Mesenchymal stem cell (in vitro differentiated cells and primary cell): Measurements from ENCODE around the gene ITGAD.

Source experiments
- DNase-seq: peaks from one replicate; pipeline ENCODE4 v3.0.0-alpha.2; 2013
- H2AFZ ChIP-seq: one replicate; pipeline ENCODE4 v1.6.1; 2013; ENCODE audit warnings: low read depth, mild to moderate bottlenecking, control low read depth, inconsistent platforms, low read length, moderate library complexity
- H2AK5ac ChIP-seq: 2 replicates; pipeline ENCODE4 v1.6.1; 2013; ENCODE audit warnings: low read length, moderate library complexity, mild to moderate bottlenecking, inconsistent platforms; ENCODE audit not compliant: severe bottlenecking
- H2BK120ac ChIP-seq: one replicate; pipeline ENCODE4 v1.6.1; 2013; ENCODE audit warnings: low read depth, mild to moderate bottlenecking, inconsistent platforms, low read length, moderate library complexity
- H2BK12ac ChIP-seq, 2 experiments: one replicate each; pipeline ENCODE4 v1.6.1; 2013; ENCODE audit warnings: inconsistent platforms in 2 of 2, low read length in 2 of 2, mild to moderate bottlenecking in 2 of 2, moderate library complexity in 2 of 2, control low read depth in 1 of 2
- H2BK15ac ChIP-seq: one replicate; pipeline ENCODE4 v1.6.1; 2013; ENCODE audit warnings: mild to moderate bottlenecking, low read depth, inconsistent platforms; ENCODE audit not compliant: poor library complexity, severe bottlenecking
- H2BK5ac ChIP-seq: 2 replicates; pipeline ENCODE4 v1.6.1; 2013; ENCODE audit warnings: low read depth, mild to moderate bottlenecking, low read length, control low read depth, inconsistent platforms; ENCODE audit not compliant: poor library complexity, severe bottlenecking
- H3K14ac ChIP-seq, 2 experiments: one replicate each; pipeline ENCODE4 v1.6.1; 2013; ENCODE audit warnings: inconsistent platforms in 2 of 2, low read length in 2 of 2, control low read depth in 1 of 2, mild to moderate bottlenecking in 1 of 2, moderate library complexity in 1 of 2
- H3K18ac ChIP-seq, 2 experiments: one replicate each; pipeline ENCODE4 v1.6.1; 2013; ENCODE audit warnings: inconsistent platforms in 2 of 2, low read length in 2 of 2, control low read depth in 1 of 2, low read depth in 1 of 2, mild to moderate bottlenecking in 1 of 2
- H3K23ac ChIP-seq, 2 experiments: one replicate each; pipeline ENCODE4 v1.6.1; 2013; ENCODE audit warnings: inconsistent platforms in 2 of 2, low read length in 2 of 2, mild to moderate bottlenecking in 2 of 2, moderate library complexity in 2 of 2, control low read depth in 1 of 2
- H3K27ac ChIP-seq: 2 replicates; pipeline ENCODE4 v1.5.1; 2013; ENCODE audit warnings: mild to moderate bottlenecking, moderate library complexity, low read length, control low read depth, inconsistent platforms; ENCODE audit not compliant: poor library complexity, severe bottlenecking
- H3K27me3 ChIP-seq, 2 experiments: 2 replicates each; pipeline versions ENCODE4 v1.6.1 to v1.7.0; 2013; ENCODE audit warnings: low read length in 2 of 2, mild to moderate bottlenecking in 2 of 2, moderate library complexity in 2 of 2, control low read depth in 1 of 2, inconsistent platforms in 1 of 2; ENCODE audit not compliant: control insufficient read depth in 1 of 2, insufficient read depth in 1 of 2
- H3K36me3 ChIP-seq, 2 experiments: 2 replicates each; pipeline versions ENCODE4 v1.6.1 to v1.7.0; 2013; ENCODE audit warnings: low read length in 2 of 2, control low read depth in 1 of 2, inconsistent platforms in 1 of 2, low read depth in 1 of 2, mild to moderate bottlenecking in 1 of 2; ENCODE audit not compliant: insufficient read depth in 2 of 2, control insufficient read depth in 1 of 2
- H3K4ac ChIP-seq, 2 experiments: one replicate each; pipeline ENCODE4 v1.6.1; 2013; ENCODE audit warnings: inconsistent platforms in 2 of 2, low read length in 2 of 2, mild to moderate bottlenecking in 2 of 2, moderate library complexity in 2 of 2, control low read depth in 1 of 2, low read depth in 1 of 2
- H3K4me1 ChIP-seq: 2 replicates; pipeline ENCODE4 v1.6.1; 2013; ENCODE audit warnings: low read depth, low read length, control low read depth; ENCODE audit not compliant: control insufficient read depth, insufficient read depth
- H3K4me2 ChIP-seq: 2 replicates; pipeline ENCODE4 v1.6.1; 2013; ENCODE audit warnings: low read length, mild to moderate bottlenecking, inconsistent platforms; ENCODE audit not compliant: poor library complexity, severe bottlenecking
- H3K4me3 ChIP-seq, 2 experiments: 2 replicates each; pipeline versions ENCODE4 v1.5.1 to v1.7.0; 2013; ENCODE audit warnings: low read length in 2 of 2, mild to moderate bottlenecking in 2 of 2, control low read depth in 1 of 2, low read depth in 1 of 2; ENCODE audit not compliant: insufficient read depth in 1 of 2
- H3K79me1 ChIP-seq: replicated peaks from 2 replicates; pipeline ENCODE4 v1.6.1; 2013; ENCODE audit warnings: mild to moderate bottlenecking, control low read depth, low read length, inconsistent platforms; ENCODE audit not compliant: poor library complexity, severe bottlenecking
- H3K9ac ChIP-seq: 2 replicates; pipeline ENCODE4 v1.7.0; 2013; ENCODE audit warnings: mild to moderate bottlenecking, low read length, moderate library complexity
- H3K9me3 ChIP-seq: 2 replicates; pipeline ENCODE4 v1.7.0; 2013; ENCODE audit warnings: mild to moderate bottlenecking, low read length; ENCODE audit not compliant: control insufficient read depth
- H4K8ac ChIP-seq: one replicate; pipeline ENCODE4 v1.6.1; 2013; ENCODE audit warnings: inconsistent platforms, mild to moderate bottlenecking, low read length, moderate library complexity
- H4K91ac ChIP-seq: one replicate; pipeline ENCODE4 v1.6.1; 2013; ENCODE audit warnings: mild to moderate bottlenecking, low read length, inconsistent platforms
- WGBS: methylation state at CpG from one replicate; pipeline ENCODE4 v1.1.7; 2013; ENCODE audit warnings: mixed read lengths; 5-methylcytosine and 5-hydroxymethylcytosine counted together

The ITGAD gene

GRCh38 chr16:31456988-31457360 lies 63.8 kb downstream of the ITGAD start:
- peaks cover 41% of the 10 kb centered on the region for H3K4me1 ChIP-seq
- no peak overlapping the region for H3K4me2 ChIP-seq
- H3K23ac ChIP-seq = no peak overlapping the region
- no peak overlapping the region for H3K18ac ChIP-seq
- H2BK5ac ChIP-seq = no peak overlapping the region
- H3K4me3 ChIP-seq = peak overlapping the region in 1 of 2 experiments; percentile 87
- no peak overlapping the region for H3K27ac ChIP-seq
- H4K91ac ChIP-seq = no peak overlapping the region
- H3K9me3 ChIP-seq = no peaks in the 10 kb centered on the region
- H2AFZ ChIP-seq = no peak overlapping the region
- H2BK15ac ChIP-seq = no peak overlapping the region
- peak overlapping the region in 1 of 2 experiments; percentile 30 for H3K4ac ChIP-seq
- H3K27me3 ChIP-seq = no peaks in the 10 kb centered on the region
- H2BK12ac ChIP-seq = no peak overlapping the region
- H4K8ac ChIP-seq = no peak overlapping the region
- H3K36me3 ChIP-seq = peaks cover 15 to 24% of the 10 kb centered on the region in 2 experiments
- H3K14ac ChIP-seq = no peak overlapping the region
- peaks cover 23% of the 10 kb centered on the region for H3K79me1 ChIP-seq
- DNase-seq = no peak
- H2BK120ac ChIP-seq = no peak overlapping the region
- H3K9ac ChIP-seq = peak overlapping the region; percentile 99
- 92% methylated on average over 8 of the region's 8 CpGs for WGBS
- no peak overlapping the region for H2AK5ac ChIP-seq

- H3K23ac ChIP-seq = no peak overlapping the region
- DNase-seq = peak; percentile 65
- no peaks in the 10 kb centered on the region for H3K9me3 ChIP-seq
- H2AFZ ChIP-seq = no peak overlapping the region
- peak overlapping the region in 1 of 2 experiments; percentile 10 for H3K4ac ChIP-seq
- 5% methylated on average over 42 of the region's 42 CpGs for WGBS
- H3K4me3 ChIP-seq = peak overlapping the region; percentile 79 to 87
- peak overlapping the region in 1 of 2 experiments; percentile 9 for H3K14ac ChIP-seq
- peaks cover 34% of the 10 kb centered on the region for H3K4me1 ChIP-seq
- H3K27me3 ChIP-seq = no peaks in the 10 kb centered on the region
- H3K4me2 ChIP-seq = peak overlapping the region; percentile 83
- H2BK15ac ChIP-seq = peak overlapping the region; percentile 2
- H3K36me3 ChIP-seq = peaks cover 28 to 36% of the 10 kb centered on the region in 2 experiments
- H2AK5ac ChIP-seq = no peak overlapping the region
- peaks cover 31% of the 10 kb centered on the region for H3K79me1 ChIP-seq
- no peak overlapping the region for H2BK120ac ChIP-seq
- peak overlapping the region; percentile 68 for H2BK5ac ChIP-seq
- peak overlapping the region; percentile 99 for H3K9ac ChIP-seq
- H4K91ac ChIP-seq = peak overlapping the region; percentile 40
- H3K27ac ChIP-seq = peak overlapping the region; percentile 95
- H3K18ac ChIP-seq = peak overlapping the region; percentile 84 to 89
- H4K8ac ChIP-seq = peak overlapping the region; percentile 8
- no peak overlapping the region for H2BK12ac ChIP-seq
Measured at GRCh38 chr16:31458073-31458843, 65.1 kb downstream of the ITGAD start.

- Histone ChIP-seq H2BK15ac (peak within 1 kb of the TSS; percentile 100), H3K27me3 (no peaks in the 10 kb centered on the region), H3K9me3 (no peaks in the 10 kb centered on the region), H3K23ac (peak within 1 kb of the TSS in 1 of 2 experiments; percentile 84), H2BK5ac (peak within 1 kb of the TSS; percentile 99), H2BK12ac (peak within 1 kb of the TSS in 1 of 2 experiments; percentile 75), H3K9ac (peak within 1 kb of the TSS; percentile 99), H4K8ac (peak within 1 kb of the TSS; percentile 97), H2AFZ (peak within 1 kb of the TSS; percentile 95), H3K18ac (peak within 1 kb of the TSS; percentile 100), H3K36me3 (peaks cover 36 to 43% of the 10 kb centered on the region in 2 experiments), H4K91ac (peak within 1 kb of the TSS; percentile 99), H3K4me3 (peak within 1 kb of the TSS; percentile 79 to 87), H3K4ac (peak within 1 kb of the TSS; percentile 96 to 99), H3K4me2 (peak within 1 kb of the TSS; percentile 83), H2BK120ac (peak within 1 kb of the TSS; percentile 93), H3K27ac (peak within 1 kb of the TSS; percentile 95), H3K4me1 (peaks cover 27% of the 10 kb centered on the region), H3K79me1 (peaks cover 31% of the 10 kb centered on the region), H2AK5ac (no peak within 1 kb of the TSS), H3K14ac (peak within 1 kb of the TSS in 1 of 2 experiments; percentile 97)
- WGBS = under 1% methylated on average over 78 of the region's 91 CpGs
- DNase-seq = peak; percentile 99
Measured at GRCh38 chr16:31458844-31459686, 65.9 kb downstream of the ITGAD start, which contains the start of gene ARMC5. TSS of gene ARMC5 (plus strand) at chr16:31459501. CDS start at chr16:31459525, 24 bp downstream.
